ENCODE results near the gene RAP1GAP2. TPM values are rescaled to one million over a fixed set of nuclear protein-coding genes. Genes with fewer than 3 reads are reported as not detected.
"Not testable (repeated sequence)": the region's sequence is repeated elsewhere in the genome, so short reads cannot be mapped to it uniquely, and the experiment has no call there.

The RAP1GAP2 gene
- total RNA-seq, 1 experiment from 2014 or later, result 3.8 TPM

- no peak for DNase-seq (ENCODE audit: low read depth)
These were observed 243.5 kb downstream of the RAP1GAP2 start for GRCh38 chr17:3039736-3040135.

- DNase-seq (ENCODE audit: low read depth), result no peak
These were observed 244.6 kb downstream of the RAP1GAP2 start for GRCh38 chr17:3040882-3041281.

GRCh38 chr17:3043737-3044365 is 247.6 kb downstream of the RAP1GAP2 start:
- DNase-seq (ENCODE audit: low read depth), result no peak

GRCh38 chr17:3046753-3047152 is 250.5 kb downstream of the RAP1GAP2 start:
- DNase-seq (ENCODE audit: low read depth), result no peak

GRCh38 chr17:3048727-3049471 is 252.7 kb downstream of the RAP1GAP2 start:
- DNase-seq (ENCODE audit: low read depth), result peak; percentile 97

DNA sequence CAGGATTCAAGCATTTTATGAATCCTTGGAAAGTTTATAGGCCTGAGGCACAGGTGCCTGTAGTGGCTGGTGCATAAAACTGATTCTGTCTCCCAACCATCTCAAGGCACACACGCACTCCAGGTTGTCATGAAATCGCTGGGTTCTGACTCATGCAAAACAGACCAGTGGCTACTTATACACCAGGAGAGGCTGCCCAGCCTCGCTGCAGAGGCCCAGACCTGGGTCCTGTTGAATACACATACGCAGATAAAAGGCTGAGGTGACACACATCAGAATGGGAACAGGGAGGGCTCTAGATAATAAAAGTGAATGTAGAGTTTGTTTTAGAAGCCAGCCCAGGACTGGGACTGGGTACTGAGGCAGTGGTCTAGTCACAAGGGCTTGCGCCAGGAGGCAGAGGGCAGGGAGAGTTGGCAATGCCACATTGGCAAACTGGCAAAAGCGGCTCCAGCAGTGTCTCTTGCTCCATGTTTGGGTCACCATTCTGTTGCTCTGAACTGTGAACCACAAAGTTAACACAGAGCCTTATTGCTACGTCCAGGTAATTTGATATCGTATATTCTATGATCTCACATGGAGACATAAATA is 253.6 kb downstream of the RAP1GAP2 start:
- DNase-seq (ENCODE audit: low read depth), result peak; percentile 62

GRCh38 chr17:3054868-3055267 is 258.6 kb downstream of the RAP1GAP2 start:
- not testable (repeated sequence) for DNase-seq (ENCODE audit: low read depth)

DNA sequence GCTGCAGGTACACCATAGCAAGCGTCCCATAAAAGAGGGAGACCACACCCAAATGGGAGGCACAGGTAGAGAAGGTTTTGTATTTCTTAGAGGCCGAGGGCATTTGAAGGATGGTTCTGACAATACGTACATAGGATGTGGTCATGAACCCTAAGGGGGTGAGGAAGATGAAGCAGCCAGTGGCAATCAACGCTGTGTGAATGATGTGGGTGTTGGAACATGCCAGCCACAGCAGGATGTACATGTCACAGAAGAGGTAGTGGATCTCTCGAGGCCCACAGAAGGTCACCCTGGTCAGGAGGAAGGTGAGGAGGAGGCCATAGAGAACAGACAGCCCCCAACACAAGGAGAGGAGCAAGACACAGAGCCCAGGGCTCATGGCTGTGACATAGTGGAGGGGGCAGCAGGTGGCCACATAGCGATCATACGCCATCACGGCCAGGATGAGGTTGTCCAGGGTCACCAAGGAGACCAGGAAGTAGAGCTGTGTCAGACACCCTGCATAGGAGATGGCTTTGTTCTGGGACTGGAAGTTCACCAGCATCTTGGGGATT is 266.7 kb downstream of the RAP1GAP2 start:
- DNase-seq (ENCODE audit: low read depth), result not testable (repeated sequence)

DNA sequence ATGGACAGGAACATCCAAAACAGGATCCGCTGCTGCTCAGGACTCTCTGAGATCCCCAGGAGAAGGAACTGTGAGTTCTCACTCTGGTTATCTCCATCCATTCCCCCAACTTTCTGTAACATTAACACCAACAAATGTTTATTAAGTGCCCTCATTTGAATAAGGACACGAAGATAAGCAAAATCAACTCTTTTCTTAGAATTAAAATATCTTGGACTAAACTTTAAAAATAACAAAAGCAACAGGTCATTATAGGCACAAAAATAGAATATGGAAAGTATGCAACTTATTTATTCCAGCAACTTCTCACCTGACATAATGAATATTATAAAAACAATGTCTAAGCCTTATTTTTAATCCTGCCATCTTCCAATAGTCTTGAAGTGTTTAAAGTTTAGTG is 267.3 kb downstream of the RAP1GAP2 start, which contains the start of gene OR1D5:
TSS of gene OR1D5 (minus strand) at position 101 of the 400 bp plus-strand sequence. CDS start at position 101, 0 bp downstream.
- not testable (repeated sequence) for DNase-seq (ENCODE audit: low read depth)

DNA sequence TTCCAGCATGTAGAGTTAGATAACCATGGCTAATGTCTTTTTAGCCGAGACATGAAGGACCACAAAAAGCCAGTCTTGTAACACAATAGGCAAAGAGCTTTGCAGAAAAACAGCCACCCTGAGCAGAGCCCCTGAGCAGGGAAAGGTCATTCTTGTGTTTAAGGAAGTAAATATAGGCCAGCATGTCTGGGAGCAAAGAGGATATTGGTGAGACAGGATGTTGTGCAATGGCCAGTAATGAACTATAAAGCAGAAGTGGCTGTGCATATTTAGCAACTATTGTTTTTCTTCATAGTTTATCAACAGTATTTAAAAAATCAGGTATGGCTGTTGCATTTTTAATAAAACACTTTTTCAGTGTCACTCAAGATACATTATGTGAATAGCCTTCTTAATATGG is 269.0 kb downstream of the RAP1GAP2 start:
- not testable (repeated sequence) for DNase-seq (ENCODE audit: low read depth)

DNA sequence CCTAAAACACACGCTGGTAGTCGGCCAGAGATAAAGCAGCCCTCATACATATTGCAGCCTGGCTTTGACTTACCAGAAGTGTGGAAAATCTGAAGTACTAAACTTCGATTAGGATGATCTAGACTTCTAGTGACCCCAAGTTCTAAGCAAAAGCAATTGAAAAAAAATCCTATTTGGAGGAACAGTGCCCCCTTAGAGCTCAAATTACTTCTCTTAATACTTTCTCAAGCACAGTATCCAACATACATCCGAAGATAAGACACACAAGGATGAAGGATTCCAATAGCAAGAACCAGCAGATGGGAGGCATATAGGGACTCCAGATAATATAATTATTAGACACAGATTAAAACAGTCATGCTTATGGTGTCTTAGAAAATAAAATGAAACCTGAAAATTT is 277.6 kb downstream of the RAP1GAP2 start:
- not testable (repeated sequence) for DNase-seq (ENCODE audit: low read depth)

Other genes with a start within 250 kb of the RAP1GAP2 start
- 70.9 and 109 TPM in 2 replicates for gene PAFAH1B1, start 202.8 kb upstream of the RAP1GAP2 start, total RNA-seq (2014; rRNA removed; shearing (Covaris generic))
- gene CLUH, start 84.7 kb upstream of the RAP1GAP2 start, total RNA-seq (2014; rRNA removed; shearing (Covaris generic)), result 12.9 and 21.6 TPM in 2 replicates
- gene CCDC92B, start 46.8 kb upstream of the RAP1GAP2 start, total RNA-seq (2014; rRNA removed; shearing (Covaris generic)), result not detected in 2 replicates